Measurements from ENCODE around the gene TCF7L1. TPM values are rescaled to one million over a fixed set of nuclear protein-coding genes. Genes with fewer than 3 reads are reported as not detected.

Gene TCF7L1
- total RNA-seq, 8 experiments from 2014 or later = 1.4 to 10.1 (median 3.4) TPM

DNA sequence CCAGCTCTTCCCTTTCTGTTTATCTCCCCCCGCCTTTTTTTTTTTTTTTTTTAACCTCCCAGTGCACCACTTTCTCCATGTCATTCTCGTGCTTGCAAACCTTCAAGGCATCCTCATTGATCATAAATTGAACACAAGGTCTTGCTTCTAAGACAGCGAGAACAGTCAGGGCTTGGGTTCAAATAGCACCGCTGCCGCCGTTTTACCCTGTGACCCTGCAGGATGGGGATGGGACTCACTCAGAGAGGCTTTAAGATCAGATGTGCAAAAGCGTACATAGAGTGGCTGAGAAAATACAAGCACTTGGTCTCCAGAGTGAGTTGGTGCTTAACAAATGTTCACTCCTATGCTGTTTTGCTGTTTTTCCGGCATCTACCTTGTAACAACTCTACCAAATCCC, 93.6 kb downstream of the TCF7L1 start:
- in situ Hi-C loops (cut with MboI; ENCODE audit: low pct_unique_long_range_greater_than_20kb in 2 of 9, low sequenced_read_pairs in 9 of 9, unreplicated experiment in 9 of 9) = no loop called here
- H3K4me3 ChIP-seq = no peak overlapping the region
- H3K4me1 ChIP-seq (replicated peaks in 1 of 2) = peaks cover 6 to 7% of the 10 kb centered on the region in 2 donors
- no peak overlapping the region for H3K27ac ChIP-seq
- WGBS, 10 experiments = 80 to 100% (median 91%) methylated on average over 1 to 8 of the region's 8 CpGs
- ATAC-seq (replicated peaks in 6 of 8) = no peak

DNA sequence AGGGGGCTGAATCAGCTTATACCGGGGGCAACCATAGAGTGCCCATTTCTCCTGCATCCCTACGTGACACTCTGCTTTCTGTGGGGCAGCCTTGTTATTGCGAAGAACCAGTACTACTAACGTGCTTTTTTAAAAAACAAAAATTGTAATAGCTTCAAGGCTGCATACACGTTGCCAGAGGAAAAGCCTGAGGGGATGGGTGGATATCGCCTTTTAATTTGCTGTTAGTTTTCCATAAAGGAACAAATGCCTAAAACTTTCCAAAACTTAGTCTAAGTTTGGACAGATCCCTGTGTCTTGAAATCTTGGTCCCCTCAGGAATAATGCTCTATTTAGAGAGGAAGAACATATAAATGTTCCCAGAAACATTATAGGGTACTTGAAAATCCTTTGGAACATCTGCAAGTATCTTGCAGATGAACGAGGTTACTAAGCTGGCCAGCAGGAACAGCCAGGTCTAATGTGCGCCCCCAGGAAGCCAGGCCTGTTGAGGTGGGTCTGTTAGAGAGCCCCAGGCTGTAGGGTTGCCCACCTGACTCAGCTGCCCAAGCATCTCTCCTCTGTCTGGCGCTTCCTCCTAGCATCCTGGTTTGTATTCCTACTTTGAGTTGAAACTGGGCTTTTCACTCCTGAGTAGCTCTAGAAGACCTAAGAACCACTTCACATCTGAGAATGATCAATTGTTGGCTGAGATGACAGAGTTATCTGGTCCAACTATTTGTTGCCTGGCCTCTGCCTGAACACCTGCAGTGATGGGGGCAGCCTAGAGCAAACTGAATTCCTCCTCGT, 97.7 kb downstream of the TCF7L1 start:
- 29 to 100% (median 83%) methylated on average over 1 to 8 of the region's 10 CpGs for WGBS, 10 experiments
- ATAC-seq (replicated peaks in 6 of 8) = peak in 1 of 8 experiments; percentile 33
- in situ Hi-C loops (cut with MboI; ENCODE audit: low pct_unique_long_range_greater_than_20kb in 2 of 9, low sequenced_read_pairs in 9 of 9, unreplicated experiment in 9 of 9) = no loop called here
- H3K4me1 ChIP-seq (replicated peaks in 1 of 2) = peaks cover 29 to 30% of the 10 kb centered on the region in 2 donors
- no peak overlapping the region for H3K4me3 ChIP-seq
- no peak overlapping the region for H3K27ac ChIP-seq

DNA sequence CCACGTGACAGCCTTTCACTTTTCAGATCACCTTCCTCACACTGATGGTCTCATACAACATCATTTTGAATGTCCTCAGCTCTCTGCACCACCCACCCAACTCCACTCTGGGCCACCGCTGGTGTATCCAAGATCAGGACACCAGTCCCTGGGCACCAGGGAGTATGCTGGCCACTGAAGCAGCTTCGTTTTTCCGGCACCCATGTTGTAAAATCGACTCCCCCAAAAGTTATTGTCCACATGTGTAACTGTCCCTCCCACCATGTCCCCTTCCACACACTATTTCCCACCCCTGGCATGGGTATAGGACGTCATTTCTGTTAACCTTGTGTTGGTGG, 98.2 kb downstream of the TCF7L1 start:
- no peak for ATAC-seq (replicated peaks in 6 of 8)
- Histone ChIP-seq H3K4me3 (no peak overlapping the region), H3K4me1 (replicated peaks in 1 of 2) (peaks cover 29 to 30% of the 10 kb centered on the region in 2 donors), H3K27ac (no peak overlapping the region)
- WGBS, 10 experiments = 20 to 74% (median 41%) methylated on average over 1 to 5 of the region's 6 CpGs; no CpG with 5 or more reads in 4 of the 10 experiments
- in situ Hi-C loops (cut with MboI; ENCODE audit: low pct_unique_long_range_greater_than_20kb in 2 of 9, low sequenced_read_pairs in 9 of 9, unreplicated experiment in 9 of 9) = no loop called here

DNA sequence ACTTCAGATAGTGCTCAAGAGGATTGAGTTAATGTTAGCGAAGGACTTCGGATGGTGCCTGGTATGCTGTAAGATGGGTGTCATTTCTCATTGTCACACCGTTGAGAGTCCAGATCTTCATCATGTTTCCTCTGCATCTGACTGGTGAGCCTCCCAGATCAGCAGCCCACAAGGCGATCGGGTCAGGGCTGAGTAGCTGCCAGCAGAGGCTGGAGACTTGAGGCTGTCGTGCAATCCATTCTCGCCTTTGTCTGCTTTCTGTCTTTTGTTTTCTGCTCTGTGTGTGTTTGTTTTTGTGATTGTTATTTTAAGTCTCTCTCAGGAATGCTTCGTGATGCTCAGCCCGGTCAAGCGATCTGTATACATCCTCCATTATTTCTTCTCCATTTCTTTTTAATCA, 98.8 kb downstream of the TCF7L1 start:
- in situ Hi-C loops (cut with MboI; ENCODE audit: low pct_unique_long_range_greater_than_20kb in 2 of 9, low sequenced_read_pairs in 9 of 9, unreplicated experiment in 9 of 9) = no loop called here
- no peak overlapping the region for H3K27ac ChIP-seq
- WGBS, 10 experiments = 0 to 100% (median 21%) methylated on average over 1 to 10 of the region's 10 CpGs; no CpG with 5 or more reads in 1 of the 10 experiments
- peak in 5 of 8 experiments; percentile 48 to 76 (median 69) for ATAC-seq (replicated peaks in 6 of 8)
- peaks cover 29 to 33% of the 10 kb centered on the region in 2 donors for H3K4me1 ChIP-seq (replicated peaks in 1 of 2)
- H3K4me3 ChIP-seq = no peak overlapping the region

DNA sequence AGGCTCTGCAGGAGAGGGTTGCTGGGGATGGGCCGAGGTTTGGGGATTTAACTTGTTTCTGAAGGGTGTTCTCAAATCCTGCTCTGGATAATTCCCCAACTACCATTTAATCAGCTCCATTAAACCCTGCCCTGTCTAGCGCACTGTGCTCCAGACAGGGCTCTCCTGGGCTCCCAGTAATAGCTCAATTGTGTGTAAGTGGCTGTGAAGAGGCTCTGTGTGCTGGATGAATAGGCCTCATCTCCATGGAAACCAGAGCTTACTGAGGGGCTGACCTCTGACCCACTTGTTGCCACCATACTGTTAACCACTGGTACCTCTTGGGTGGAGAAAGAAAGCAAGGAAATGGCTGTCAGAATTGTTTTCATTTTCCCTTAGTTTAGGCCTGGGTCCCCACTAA, 101.7 kb downstream of the TCF7L1 start:
- Histone ChIP-seq H3K27ac (no peak overlapping the region), H3K4me1 (replicated peaks in 1 of 2) (peaks cover 29 to 48% of the 10 kb centered on the region in 2 donors), H3K4me3 (no peak overlapping the region)
- 0 to 60% (median 40%) methylated on average over 1 of the region's 2 CpGs; no CpG with 5 or more reads in 5 of the 10 experiments for WGBS, 10 experiments
- peak in 5 of 8 experiments; percentile 80 to 94 (median 86) for ATAC-seq (replicated peaks in 6 of 8)
- in situ Hi-C loops (cut with MboI; ENCODE audit: low pct_unique_long_range_greater_than_20kb in 2 of 9, low sequenced_read_pairs in 9 of 9, unreplicated experiment in 9 of 9) = no loop called here

DNA sequence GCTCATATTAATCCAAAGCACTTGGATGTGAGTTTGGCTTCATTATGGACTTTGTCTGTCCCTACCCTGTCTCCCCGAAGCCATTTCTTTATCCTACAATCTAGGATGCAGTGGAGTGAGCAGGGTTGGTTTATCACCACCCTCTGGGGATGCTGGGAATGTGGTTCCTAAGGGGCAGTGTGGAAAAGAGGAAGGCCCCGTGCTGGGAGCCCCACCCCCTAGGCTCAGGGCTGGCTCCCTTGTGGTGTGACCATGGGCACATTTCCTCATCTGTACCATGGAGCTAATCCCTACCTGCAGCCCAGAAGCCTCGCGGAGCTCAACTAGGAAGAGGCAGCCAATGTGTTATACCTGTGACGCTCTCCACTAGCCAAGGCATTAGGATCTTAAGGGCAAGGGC, 102.1 kb downstream of the TCF7L1 start:
- 33 to 96% (median 81%) methylated on average over 1 to 4 of the region's 5 CpGs; no CpG with 5 or more reads in 6 of the 10 experiments for WGBS, 10 experiments
- peak in 5 of 8 experiments; percentile 10 to 15 (median 12) for ATAC-seq (replicated peaks in 6 of 8)
- in situ Hi-C loops (cut with MboI; ENCODE audit: low pct_unique_long_range_greater_than_20kb in 2 of 9, low sequenced_read_pairs in 9 of 9, unreplicated experiment in 9 of 9) = no loop called here
- Histone ChIP-seq H3K27ac (no peak overlapping the region), H3K4me1 (replicated peaks in 1 of 2) (peaks cover 29 to 48% of the 10 kb centered on the region in 2 donors), H3K4me3 (no peak overlapping the region)

DNA sequence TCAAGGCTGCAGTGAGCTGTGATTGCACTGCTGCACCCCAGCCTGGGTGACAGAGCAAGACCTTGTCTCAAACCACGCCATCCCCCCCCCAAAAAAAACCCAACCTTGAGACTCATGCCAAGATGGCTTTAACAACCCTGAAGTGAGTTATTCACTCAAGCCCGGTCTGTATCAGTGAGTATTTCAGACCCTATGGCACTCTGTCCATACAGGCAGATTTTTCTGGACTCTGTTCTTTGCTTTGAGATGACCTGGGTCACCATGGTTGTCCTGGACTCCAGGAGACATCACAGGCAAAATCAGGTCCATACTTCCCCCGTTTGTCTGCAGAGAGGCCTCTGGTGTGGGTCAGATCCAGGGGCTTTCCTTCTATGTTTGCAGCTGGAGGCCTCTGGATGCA, 102.9 kb downstream of the TCF7L1 start:
- H3K4me3 ChIP-seq = no peak overlapping the region
- in situ Hi-C loops (cut with MboI; ENCODE audit: low pct_unique_long_range_greater_than_20kb in 2 of 9, low sequenced_read_pairs in 9 of 9, unreplicated experiment in 9 of 9) = no loop called here
- H3K4me1 ChIP-seq (replicated peaks in 1 of 2) = peaks cover 29 to 48% of the 10 kb centered on the region in 2 donors
- whole genome bisulfite sequencing, 10 experiments = 80 to 95% (median 88%) methylated on average over 1 to 3 of the region's 3 CpGs; no CpG with 5 or more reads in 7 of the 10 experiments
- H3K27ac ChIP-seq = no peak overlapping the region
- ATAC-seq (replicated peaks in 6 of 8) = no peak

DNA sequence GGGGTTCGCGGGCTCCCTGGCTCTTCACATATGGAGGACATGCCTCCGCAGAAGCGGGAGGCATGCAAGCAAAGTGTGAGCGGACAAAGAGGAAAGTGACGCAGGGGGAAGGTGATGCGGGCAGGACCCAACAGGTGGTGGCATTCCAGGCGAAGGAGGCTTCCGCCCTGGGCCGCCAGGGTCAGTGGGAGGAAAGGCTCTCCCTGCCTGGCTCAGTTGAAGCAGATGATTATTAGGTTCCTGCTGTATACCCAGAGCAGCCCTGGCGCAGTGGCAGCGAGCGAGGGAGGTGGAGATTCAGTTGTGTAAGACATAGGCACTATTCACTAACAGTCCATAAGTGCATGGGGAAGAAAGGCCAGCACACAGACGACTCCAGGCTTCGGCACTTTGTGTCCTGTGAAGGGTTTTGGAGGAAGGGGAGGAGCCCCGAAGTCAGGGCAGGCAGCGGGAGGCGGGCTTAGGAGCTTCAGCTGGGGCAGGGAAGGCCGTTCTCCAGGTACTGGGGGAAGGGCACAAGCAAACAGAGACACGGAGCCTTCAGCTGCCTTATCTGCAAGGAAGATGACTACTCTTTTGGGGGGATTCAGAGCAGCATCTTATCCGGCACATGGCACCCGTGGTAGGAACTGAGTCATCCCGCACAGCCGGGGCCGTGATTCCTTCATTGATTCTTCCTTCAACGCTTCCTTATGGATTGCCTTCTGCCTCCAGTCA, 104.8 kb downstream of the TCF7L1 start:
- H3K4me3 ChIP-seq = no peak overlapping the region
- ATAC-seq (replicated peaks in 6 of 8) = peak in 4 of 8 experiments; percentile 6 to 42 (median 40)
- H3K27ac ChIP-seq = no peak overlapping the region
- H3K4me1 ChIP-seq (replicated peaks in 1 of 2) = peaks cover 17 to 34% of the 10 kb centered on the region in 2 donors
- in situ Hi-C loops (cut with MboI; ENCODE audit: low pct_unique_long_range_greater_than_20kb in 2 of 9, low sequenced_read_pairs in 9 of 9, unreplicated experiment in 9 of 9) = no loop called here
- 52 to 100% (median 61%) methylated on average over 1 to 11 of the region's 26 CpGs; no CpG with 5 or more reads in 3 of the 10 experiments for WGBS, 10 experiments

DNA sequence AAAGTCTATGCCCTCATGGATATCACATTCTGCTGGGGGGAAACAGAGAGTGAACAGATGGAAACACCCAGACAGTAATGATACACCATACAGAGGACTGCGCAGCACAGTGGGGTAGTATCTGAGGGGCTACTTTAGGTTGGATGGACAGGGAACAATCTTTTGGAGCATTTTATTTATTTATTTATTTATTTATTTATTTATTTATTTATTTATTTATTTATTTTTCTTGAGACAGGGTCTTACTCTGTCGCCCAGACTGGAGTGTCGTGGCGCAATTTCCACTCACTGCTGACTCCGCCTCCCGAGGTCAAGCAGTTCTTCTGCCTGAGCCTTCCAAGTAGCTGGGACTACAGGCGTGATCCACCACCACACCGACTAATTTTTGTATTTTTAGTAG, 105.4 kb downstream of the TCF7L1 start:
- ATAC-seq (replicated peaks in 6 of 8) = no peak
- no peak overlapping the region for H3K4me3 ChIP-seq
- WGBS, 10 experiments = 92 to 100% (median 98%) methylated on average over 1 to 7 of the region's 8 CpGs; no CpG with 5 or more reads in 2 of the 10 experiments
- H3K4me1 ChIP-seq (replicated peaks in 1 of 2) = peaks cover 17 to 38% of the 10 kb centered on the region in 2 donors
- H3K27ac ChIP-seq = no peak overlapping the region
- in situ Hi-C loops (cut with MboI; ENCODE audit: low pct_unique_long_range_greater_than_20kb in 2 of 9, low sequenced_read_pairs in 9 of 9, unreplicated experiment in 9 of 9) = no loop called here

DNA sequence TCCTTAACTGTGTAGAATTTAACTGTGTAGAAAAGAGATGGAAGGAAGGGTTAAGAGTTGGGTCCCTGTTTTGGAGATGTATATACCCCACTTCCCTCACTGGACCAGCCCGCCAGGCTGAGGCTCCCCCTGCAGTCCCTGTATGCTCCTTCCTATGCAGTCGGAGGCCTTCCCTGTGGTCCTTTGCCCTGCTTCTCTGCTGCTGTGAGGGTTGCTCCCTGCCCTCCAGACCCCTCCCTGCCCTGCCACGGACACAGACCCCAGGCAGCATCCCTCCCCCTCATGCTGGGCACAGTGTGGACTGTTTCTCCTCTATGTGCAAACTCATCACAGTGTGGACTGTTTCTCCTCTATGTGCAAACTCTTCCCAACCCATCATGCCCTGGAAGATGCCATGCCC, 105.9 kb downstream of the TCF7L1 start:
- in situ Hi-C loops (cut with MboI; ENCODE audit: low pct_unique_long_range_greater_than_20kb in 2 of 9, low sequenced_read_pairs in 9 of 9, unreplicated experiment in 9 of 9) = no loop called here
- Histone ChIP-seq H3K4me1 (replicated peaks in 1 of 2) (peaks cover 17 to 37% of the 10 kb centered on the region in 2 donors), H3K27ac (no peak overlapping the region), H3K4me3 (no peak overlapping the region)
- ATAC-seq (replicated peaks in 6 of 8) = no peak
- WGBS, 10 experiments = 100% methylated on average over 1 of the region's 3 CpGs; no CpG with 5 or more reads in 9 of the 10 experiments

DNA sequence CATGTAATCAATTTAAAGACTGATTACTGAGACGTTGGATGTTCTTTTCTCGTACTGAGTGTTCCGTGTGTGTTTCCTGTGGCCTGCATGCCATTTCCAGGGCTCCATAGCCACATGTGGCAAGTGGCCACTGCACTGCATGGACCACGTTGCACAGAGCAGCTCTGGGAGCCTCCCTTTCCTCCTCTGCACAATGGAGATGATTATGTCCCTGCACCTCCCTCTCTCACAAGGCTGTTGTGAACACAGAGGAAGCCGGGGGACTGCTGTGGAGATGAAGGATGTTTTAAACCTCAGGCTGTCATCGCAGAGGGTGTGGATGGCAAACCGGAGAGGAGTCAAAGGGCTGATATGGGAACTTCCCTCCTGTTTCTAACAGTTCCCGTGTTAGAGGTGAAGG, 106.9 kb downstream of the TCF7L1 start:
- Histone ChIP-seq H3K4me3 (no peak overlapping the region), H3K4me1 (replicated peaks in 1 of 2) (peaks cover 8 to 28% of the 10 kb centered on the region in 2 donors), H3K27ac (no peak overlapping the region)
- peak in 5 of 8 experiments; percentile 36 to 48 (median 40) for ATAC-seq (replicated peaks in 6 of 8)
- in situ Hi-C loops (cut with MboI; ENCODE audit: low pct_unique_long_range_greater_than_20kb in 2 of 9, low sequenced_read_pairs in 9 of 9, unreplicated experiment in 9 of 9) = no loop called here
- WGBS, 10 experiments = 0 to 100% (median 68%) methylated on average over 1 to 7 of the region's 8 CpGs; no CpG with 5 or more reads in 2 of the 10 experiments

DNA sequence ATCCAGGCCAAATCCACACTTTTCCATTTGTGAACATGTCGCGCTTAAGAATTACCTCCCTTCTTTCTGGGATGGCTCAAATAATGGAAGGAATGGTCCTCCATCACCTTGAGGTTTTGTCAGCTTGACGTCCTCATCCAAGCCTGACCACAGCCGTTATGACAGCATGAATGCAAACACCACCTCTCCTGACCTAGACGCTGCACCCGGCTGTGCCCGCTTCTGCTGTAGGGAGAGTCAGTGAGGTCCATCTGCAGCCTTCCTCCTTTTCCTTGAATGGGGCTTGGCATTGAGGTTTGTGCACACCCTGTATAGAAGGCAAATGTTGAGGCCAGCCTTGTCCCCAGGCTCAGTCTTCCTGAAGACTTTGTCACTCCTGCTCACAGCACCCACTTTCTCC, 109.1 kb downstream of the TCF7L1 start:
- in situ Hi-C loops (cut with MboI; ENCODE audit: low pct_unique_long_range_greater_than_20kb in 2 of 9, low sequenced_read_pairs in 9 of 9, unreplicated experiment in 9 of 9) = no loop called here
- ATAC-seq (replicated peaks in 6 of 8) = no peak
- WGBS, 10 experiments = 100% methylated on average over 1 to 4 of the region's 7 CpGs; no CpG with 5 or more reads in 7 of the 10 experiments
- Histone ChIP-seq H3K27ac (no peak overlapping the region), H3K4me3 (no peak overlapping the region), H3K4me1 (replicated peaks in 1 of 2) (peaks cover 19 to 32% of the 10 kb centered on the region in 2 donors)

Data from motor neuron (in vitro differentiated cells).